Endothelial cell of umbilical vein (primary cell): ENCODE data around the gene PDE11A. TPM values are rescaled to one million over a fixed set of nuclear protein-coding genes. Genes with fewer than 3 reads are reported as not detected.
"Not testable (repeated sequence)": the region's sequence is repeated elsewhere in the genome, so short reads cannot be mapped to it uniquely, and the experiment has no call there.

Experiments used
- BruUV-seq: library from RNA; stranded (reverse); fragments of 400-500 nt; replicated peaks from 2 replicates; lab custom pipeline; 2021; lab: Mats Ljungman, UMichigan
- CTCF ChIA-PET: fragments of 300-600, 350-600 bp; sonication (Branson Sonifier 250); formaldehyde crosslinking; loops from one replicate; lab custom pipeline; 2021; ENCODE audit warnings: antibody characterized with exemption, inconsistent platforms; lab: Charles Lee
- POLR2A ChIA-PET: fragments of 300-600, 350-600 bp; sonication (Branson Sonifier 250); formaldehyde crosslinking; loops from one replicate; lab custom pipeline; 2021; ENCODE audit warnings: antibody characterized with exemption, inconsistent platforms; lab: Charles Lee
- DNase-seq: peaks from one replicate; pipeline ENCODE4 v3.0.0-alpha.2; 2011; ENCODE audit warnings: low read depth, low spot score
- FAIRE-seq: peaks from 2 replicates; lab custom pipeline; 2011; peaks lifted over from hg19 to GRCh38; lab: Jason Lieb, UNC
- H2AFZ ChIP-seq: 2 replicates; pipeline ENCODE4 v1.6.0; 2012; ENCODE audit warnings: low read depth, low read length, control low read depth, inconsistent platforms
- H3K27ac ChIP-seq: 2 replicates; pipeline ENCODE4 v1.5.1; 2011; ENCODE audit warnings: low read depth, mild to moderate bottlenecking, control low read depth, low read length, moderate library complexity; ENCODE audit not compliant: insufficient read depth
- H3K27me3 ChIP-seq, 2 experiments: 2 replicates each; pipeline versions ENCODE4 v1.6.0 to v1.6.1; 2011; ENCODE audit warnings: low read length in 2 of 2, mixed read lengths in 1 of 2; ENCODE audit not compliant: control insufficient read depth in 2 of 2, insufficient read depth in 2 of 2
- H3K36me3 ChIP-seq, 2 experiments: 2 replicates in 1 of 2; 3 replicates in 1 of 2; pipeline ENCODE4 v1.5.1; 2011; ENCODE audit warnings: low read length in 2 of 2, mild to moderate bottlenecking in 1 of 2, moderate library complexity in 1 of 2; ENCODE audit not compliant: control insufficient read depth in 2 of 2, insufficient read depth in 2 of 2; ENCODE audit errors: extremely low read depth in 1 of 2
- H3K4me1 ChIP-seq: 3 replicates; pipeline ENCODE4 v1.5.1; 2011; ENCODE audit warnings: mild to moderate bottlenecking, low read length; ENCODE audit not compliant: control insufficient read depth, insufficient read depth; ENCODE audit errors: extremely low read depth
- H3K4me2 ChIP-seq: 2 replicates; pipeline ENCODE4 v1.6.1; 2011; ENCODE audit warnings: low read length, control low read depth, mixed read lengths; ENCODE audit not compliant: insufficient read depth
- H3K4me3 ChIP-seq, 3 experiments: fragments of 200-600 bp in 1 of 3; sonication (generic), shearing (Covaris generic) in 1 of 3; replicated peaks in 1 of 3; 2 replicates each; pipeline ENCODE4 v1.5.1; 2011 to 2016; ENCODE audit warnings: control low read depth in 3 of 3, low read length in 3 of 3, mild to moderate bottlenecking in 2 of 3, inconsistent platforms in 1 of 3, low read depth in 1 of 3, moderate library complexity in 1 of 3; ENCODE audit not compliant: insufficient read depth in 1 of 3
- H3K79me2 ChIP-seq: 2 replicates; pipeline ENCODE4 v1.6.0; 2012; ENCODE audit warnings: low read length, inconsistent platforms; ENCODE audit not compliant: control insufficient read depth, insufficient read depth
- H3K9ac ChIP-seq: replicated peaks from 2 replicates; pipeline ENCODE3; 2011; ENCODE audit warnings: low read length, control low read depth; ENCODE audit not compliant: insufficient read depth; ENCODE audit errors: extremely low read depth
- H3K9me1 ChIP-seq: replicated peaks from 3 replicates; pipeline ENCODE4 v1.6.0; 2011; ENCODE audit warnings: mild to moderate bottlenecking, low read length; ENCODE audit not compliant: control insufficient read depth, insufficient read depth; ENCODE audit errors: extremely low read depth
- H3K9me3 ChIP-seq: replicated peaks from 2 replicates; pipeline ENCODE4 v1.5.1; 2012; ENCODE audit warnings: low read length, inconsistent platforms; ENCODE audit not compliant: control insufficient read depth, insufficient read depth
- H4K20me1 ChIP-seq: replicated peaks from 2 replicates; pipeline ENCODE3; 2011; ENCODE audit warnings: mild to moderate bottlenecking, low read length; ENCODE audit not compliant: control insufficient read depth, insufficient read depth; ENCODE audit errors: extremely low read depth
- CTCF ChIP-seq, 2 donors: IDR thresholded peaks; 1 replicate in 1 of 2; 2 replicates in 1 of 2; pipeline ENCODE4 v1.5.1; 2011; ENCODE audit warnings: low read length in 2 of 2, mild to moderate bottlenecking in 2 of 2, moderate library complexity in 2 of 2, control low read depth in 1 of 2, inconsistent platforms in 1 of 2, low read depth in 1 of 2; ENCODE audit not compliant: insufficient read depth in 1 of 2; ENCODE audit errors: extremely low read depth in 1 of 2
- EZH2 ChIP-seq: IDR thresholded peaks from 2 replicates; pipeline ENCODE4 v1.6.1; 2012; ENCODE audit warnings: borderline replicate concordance, low read depth, mild to moderate bottlenecking, moderate library complexity, low read length, inconsistent platforms; ENCODE audit not compliant: severe bottlenecking
- FOS ChIP-seq: IDR thresholded peaks from 2 replicates; pipeline ENCODE4 v1.6.1; 2011; ENCODE audit warnings: mild to moderate bottlenecking, low read length, moderate library complexity, borderline replicate concordance; ENCODE audit not compliant: insufficient read depth
- GATA2 ChIP-seq: IDR thresholded peaks from 2 replicates; pipeline ENCODE4 v1.7.0; 2011; ENCODE audit warnings: low read depth, mild to moderate bottlenecking, moderate library complexity, mixed read lengths, low read length; ENCODE audit not compliant: insufficient read length, insufficient read depth
- JUN ChIP-seq: IDR thresholded peaks from 2 replicates; pipeline ENCODE4 v1.6.1; 2011; ENCODE audit warnings: borderline replicate concordance, low read depth; ENCODE audit not compliant: insufficient read length, insufficient read depth
- MYC ChIP-seq: IDR thresholded peaks from one replicate; pipeline ENCODE4 v1.6.1; 2011; ENCODE audit warnings: mild to moderate bottlenecking, low read depth, low read length
- POLR2A ChIP-seq: IDR thresholded peaks from 2 replicates; pipeline ENCODE4 v1.6.1; 2012; ENCODE audit warnings: low read depth, mild to moderate bottlenecking, control low read depth, low read length
- POLR2AphosphoS5 ChIP-seq: IDR thresholded peaks from 2 replicates; pipeline ENCODE4 v1.6.1; 2012; ENCODE audit warnings: low read depth, mild to moderate bottlenecking, control low read depth, low read length, moderate library complexity; ENCODE audit not compliant: insufficient read depth
- dilution Hi-C: fragments of 300-500 bp; cut with MboI; formaldehyde crosslinking; loops from one replicate; pipeline ENCODE4 v1.15.0; 2019; ENCODE audit warnings: low sequenced_read_pairs; ENCODE audit not compliant: extremely low pct_ligation_motif_present
- intact Hi-C: fragments of 100-400 bp; cut with micrococcal nuclease; formaldehyde crosslinking; loops from one replicate; pipeline ENCODE4 v1.10.0; 2022
- polyA plus RNA-seq, 4 experiments: library from polyadenylated mRNA; depleted of rRNA in 3 of 4; stranded (reverse) in 3 of 4; unstranded in 1 of 4; fragments of >200 nt; gene quantifications; 2 replicates each; pipeline versions ENCODE4 v1.2.1 to v1.2.3, GENCODE V29; 2011 to 2012; ENCODE audit warnings: missing spikeins in 1 of 4
- total RNA-seq: library from RNA; stranded (reverse); gene quantifications from 2 replicates; pipeline ENCODE4 v1.2.3, GENCODE V29; 2021
- TF ChIP-seq, protein P1 (sequence below): IDR thresholded peaks from 2 replicates; pipeline ENCODE4 v1.6.1; 2011; ENCODE audit not compliant: insufficient read depth, insufficient read length

Gene PDE11A
- total and polyA plus RNA-seq, 2 donors (not counting 3 experiments of a cell fraction or from before 2014, with no cell fraction given) = 0.07 to 0.51 TPM

DNA sequence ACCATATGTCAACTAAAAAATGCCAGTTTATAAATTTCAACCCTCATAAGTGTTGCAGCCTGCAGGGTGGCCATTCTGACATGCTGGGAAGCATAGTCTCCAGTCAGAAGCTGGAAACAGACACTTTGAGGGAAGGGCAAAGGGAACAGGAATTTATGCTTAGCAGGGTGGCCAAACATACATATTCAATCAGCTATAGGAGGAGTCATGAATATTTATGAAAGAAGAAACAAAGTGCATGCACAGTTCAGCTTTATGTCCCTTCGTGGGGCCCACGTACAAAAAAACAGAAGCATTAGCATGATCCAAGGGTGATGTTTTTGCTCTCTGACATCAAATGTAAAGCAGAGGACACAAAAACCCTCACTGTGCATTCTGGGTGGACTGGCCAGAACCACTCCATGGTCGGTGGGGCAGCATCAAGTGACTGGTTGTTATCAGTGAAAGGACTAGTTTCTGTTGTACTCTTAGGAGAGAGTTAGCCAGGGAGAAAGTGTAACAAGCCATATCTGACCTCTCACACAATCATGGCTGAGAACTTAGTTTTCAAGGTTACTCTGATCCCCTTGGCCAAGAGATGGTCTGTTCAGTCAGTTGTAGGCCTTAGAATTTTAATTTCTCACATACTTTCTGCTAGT is 9.9 kb upstream of the PDE11A start:
- Histone ChIP-seq H3K9ac (no peak overlapping the region), H3K4me2 (no peak overlapping the region), H3K27ac (no peak overlapping the region), H3K4me3 (no peak overlapping the region), H3K36me3 (no peaks in the 10 kb centered on the region), H3K4me1 (no peaks in the 10 kb centered on the region), H4K20me1 (no peaks in the 10 kb centered on the region), H3K9me1 (no peaks in the 10 kb centered on the region), H3K27me3 (peaks cover 0 to 5% of the 10 kb centered on the region in 2 experiments), H3K79me2 (no peaks in the 10 kb centered on the region), H3K9me3 (no peaks in the 10 kb centered on the region), H2AFZ (no peak overlapping the region)
- no TSS peak for BruUV-seq
- TF ChIP-seq GATA2 (no peak), POLR2A (no peak), POLR2AphosphoS5 (no peak), EZH2 (no peak), MYC (no peak), FOS (no peak), CTCF (IDR thresholded peaks at IDR 0.05; ENCODE audit: extremely low read depth in 1 of 2, insufficient read depth in 1 of 2, low read depth in 1 of 2, low read length in 2 of 2) (no peak), JUN (no peak)
- TF ChIP-seq, protein P1, sequence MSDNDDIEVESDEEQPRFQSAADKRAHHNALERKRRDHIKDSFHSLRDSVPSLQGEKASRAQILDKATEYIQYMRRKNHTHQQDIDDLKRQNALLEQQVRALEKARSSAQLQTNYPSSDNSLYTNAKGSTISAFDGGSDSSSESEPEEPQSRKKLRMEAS = no peak
- intact Hi-C loops (no loop called here), dilution Hi-C loops (no loop called here)
- FAIRE-seq (no peak), DNase-seq (no peak)
- ChIA-PET POLR2A (no interaction called here), CTCF (no interaction called here)

DNA sequence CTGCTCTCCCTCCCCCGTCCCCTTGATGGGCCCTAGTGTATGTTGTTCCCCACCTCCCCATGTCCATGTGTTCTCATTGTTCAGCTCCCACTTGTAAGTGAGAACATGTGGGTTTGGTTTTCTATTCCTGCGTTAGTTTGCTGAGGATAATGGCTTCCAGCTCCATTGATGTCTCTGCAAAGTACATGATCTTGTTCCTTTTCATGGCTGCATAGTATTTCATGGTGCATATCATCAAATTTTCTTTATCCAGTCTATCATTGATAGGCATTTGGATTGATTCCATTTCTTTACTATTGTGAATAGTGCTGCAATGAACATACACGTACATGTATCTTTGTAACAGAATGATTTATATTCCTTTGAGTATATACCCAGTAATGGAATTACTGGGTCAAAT is 6.7 kb upstream of the PDE11A start:
- H3K9me1 ChIP-seq, BruUV-seq, H3K9me3 ChIP-seq, dilution Hi-C loops, H3K4me1 ChIP-seq, H3K36me3 ChIP-seq, H3K27me3 ChIP-seq, H4K20me1 ChIP-seq, H3K27ac ChIP-seq, CTCF ChIA-PET, intact Hi-C loops, H2AFZ ChIP-seq, H3K9ac ChIP-seq, FAIRE-seq, H3K4me3 ChIP-seq, POLR2A ChIA-PET, H3K4me2 ChIP-seq, H3K79me2 ChIP-seq, DNase-seq: not testable (repeated sequence)
